Neutrophil (primary cell): ENCODE results near the gene SATB2.

Source experiments
- H3K27ac ChIP-seq: fragments of 200-600 bp; sonication (generic); 2 replicates; pipeline ENCODE4 v1.5.1; 2016; ENCODE audit warnings: mild to moderate bottlenecking, moderate library complexity
- H3K27me3 ChIP-seq: fragments of 200-600 bp; sonication (generic); 2 replicates; pipeline ENCODE4 v1.6.0; 2016; ENCODE audit warnings: mild to moderate bottlenecking
- H3K36me3 ChIP-seq: fragments of 200-600 bp; sonication (generic); 2 replicates; pipeline ENCODE4 v1.5.1; 2017
- H3K4me1 ChIP-seq, 2 experiments: fragments of 200-600 bp in 1 of 2; sonication (generic) in 1 of 2; 1 replicate in 1 of 2; 2 replicates in 1 of 2; pipeline versions ENCODE4 v1.5.1 to v1.6.1; 2013 to 2016; ENCODE audit warnings: low read depth in 1 of 2, low read length in 1 of 2, mild to moderate bottlenecking in 1 of 2, moderate library complexity in 1 of 2; ENCODE audit not compliant: control insufficient read depth in 1 of 2, insufficient read depth in 1 of 2
- H3K4me3 ChIP-seq, 2 experiments: fragments of 200-600 bp in 1 of 2; sonication (generic) in 1 of 2; 1 replicate in 1 of 2; 2 replicates in 1 of 2; pipeline ENCODE4 v1.5.1; 2013 to 2016; ENCODE audit warnings: low read depth in 1 of 2, low read length in 1 of 2, mild to moderate bottlenecking in 1 of 2, moderate library complexity in 1 of 2
- H3K9me3 ChIP-seq: fragments of 200-600 bp; sonication (generic); 2 replicates; pipeline ENCODE4 v1.5.1; 2016
- CTCF ChIP-seq: fragments of 200-600 bp; sonication (generic); IDR thresholded peaks from 2 replicates; pipeline ENCODE4 v1.5.1; 2016; ENCODE audit warnings: antibody characterized with exemption

SATB2 gene

GRCh38 chr2:199384043-199384442, 73.7 kb downstream of the SATB2 start:
- Histone ChIP-seq H3K36me3 (no peaks in the 10 kb centered on the region), H3K27ac (no peak overlapping the region), H3K27me3 (peaks cover 36% of the 10 kb centered on the region), H3K9me3 (no peaks in the 10 kb centered on the region), H3K4me1 (no peaks in the 10 kb centered on the region), H3K4me3 (no peak overlapping the region)
- TF ChIP-seq CTCF = no peak

- H3K9me3 ChIP-seq = no peaks in the 10 kb centered on the region
- no peaks in the 10 kb centered on the region for H3K36me3 ChIP-seq
- no peak for TF ChIP-seq CTCF
- no peaks in the 10 kb centered on the region for H3K4me1 ChIP-seq
- H3K27me3 ChIP-seq = peaks cover 36% of the 10 kb centered on the region
- no peak overlapping the region for H3K4me3 ChIP-seq
- H3K27ac ChIP-seq = no peak overlapping the region
These were observed 74.7 kb downstream of the SATB2 start for GRCh38 chr2:199383021-199383420.

- Histone ChIP-seq H3K9me3 (no peaks in the 10 kb centered on the region), H3K4me3 (no peak overlapping the region), H3K27me3 (peaks cover 36% of the 10 kb centered on the region), H3K27ac (no peak overlapping the region), H3K4me1 (no peaks in the 10 kb centered on the region), H3K36me3 (no peaks in the 10 kb centered on the region)
- no peak for TF ChIP-seq CTCF
These were observed 75.6 kb downstream of the SATB2 start for GRCh38 chr2:199382091-199382490.

GRCh38 chr2:199381531-199381930, 76.2 kb downstream of the SATB2 start:
- Histone ChIP-seq H3K27ac (no peak overlapping the region), H3K4me1 (no peaks in the 10 kb centered on the region), H3K9me3 (no peaks in the 10 kb centered on the region), H3K4me3 (no peak overlapping the region), H3K36me3 (no peaks in the 10 kb centered on the region), H3K27me3 (peaks cover 36% of the 10 kb centered on the region)
- no peak for TF ChIP-seq CTCF

GRCh38 chr2:199378948-199379650, 78.6 kb downstream of the SATB2 start:
- Histone ChIP-seq H3K4me3 (no peak overlapping the region), H3K9me3 (no peaks in the 10 kb centered on the region), H3K36me3 (no peaks in the 10 kb centered on the region), H3K27me3 (peaks cover 36% of the 10 kb centered on the region), H3K4me1 (no peaks in the 10 kb centered on the region), H3K27ac (no peak overlapping the region)
- no peak for TF ChIP-seq CTCF
